H9 (cell line): ENCODE measurements around the gene UNC5B. TPM values are rescaled to one million over a fixed set of nuclear protein-coding genes. Genes with fewer than 3 reads are reported as not detected.

Experiments used
- DNase-seq: peaks from one replicate; pipeline ENCODE4 v3.0.0-alpha.2; 2017
- H2AFZ ChIP-seq: one replicate; pipeline ENCODE4 v1.6.1; 2013; ENCODE audit warnings: mild to moderate bottlenecking, low read length, control low read depth, moderate library complexity
- H2AK5ac ChIP-seq: 2 replicates; pipeline ENCODE4 v1.6.1; 2013; ENCODE audit warnings: low read length, control low read depth, mixed read lengths; ENCODE audit not compliant: insufficient read length
- H2BK120ac ChIP-seq: one replicate; pipeline ENCODE4 v1.6.1; 2013; ENCODE audit warnings: low read depth, mild to moderate bottlenecking, low read length, control low read depth, inconsistent platforms; ENCODE audit not compliant: poor library complexity, severe bottlenecking
- H2BK12ac ChIP-seq: 2 replicates; pipeline ENCODE4 v1.6.1; 2013; ENCODE audit warnings: low read length, control low read depth, mixed read lengths, low read depth; ENCODE audit not compliant: insufficient read length
- H2BK15ac ChIP-seq: 2 replicates; pipeline ENCODE4 v1.6.1; 2013; ENCODE audit warnings: low read depth, low read length, control low read depth
- H2BK20ac ChIP-seq: one replicate; pipeline ENCODE4 v1.6.1; 2013; ENCODE audit warnings: low read depth, mild to moderate bottlenecking, low read length, control low read depth, inconsistent platforms; ENCODE audit not compliant: poor library complexity, severe bottlenecking
- H2BK5ac ChIP-seq: 2 replicates; pipeline ENCODE4 v1.6.1; 2013; ENCODE audit warnings: low read length, control low read depth, mixed read lengths; ENCODE audit not compliant: insufficient read length
- H3K14ac ChIP-seq: 2 replicates; pipeline ENCODE4 v1.6.1; 2013; ENCODE audit warnings: low read length, control low read depth; ENCODE audit not compliant: insufficient read depth
- H3K18ac ChIP-seq: 2 replicates; pipeline ENCODE4 v1.6.1; 2013; ENCODE audit warnings: low read depth, mild to moderate bottlenecking, mixed read lengths, low read length, control low read depth; ENCODE audit not compliant: insufficient read length
- H3K23ac ChIP-seq: 2 replicates; pipeline ENCODE4 v1.6.1; 2013; ENCODE audit warnings: low read length, control low read depth, mixed read lengths, low read depth; ENCODE audit not compliant: insufficient read length
- H3K23me2 ChIP-seq: 2 replicates; pipeline ENCODE4 v1.6.1; 2013; ENCODE audit warnings: low read depth, mild to moderate bottlenecking, mixed read lengths, low read length, control low read depth; ENCODE audit not compliant: insufficient read length, poor library complexity, severe bottlenecking
- H3K27ac ChIP-seq: 2 replicates; pipeline ENCODE4 v1.5.1; 2013; ENCODE audit warnings: low read length, control low read depth, mixed read lengths, low read depth; ENCODE audit not compliant: insufficient read length
- H3K27me3 ChIP-seq: 2 replicates; pipeline ENCODE4 v1.6.1; 2013; ENCODE audit warnings: low read length, control low read depth, inconsistent platforms; ENCODE audit not compliant: insufficient read depth
- H3K4ac ChIP-seq: 2 replicates; pipeline ENCODE4 v1.6.1; 2013; ENCODE audit warnings: low read depth, mild to moderate bottlenecking, control low read depth, inconsistent platforms, low read length, moderate library complexity
- H3K4me1 ChIP-seq: 2 replicates; pipeline ENCODE4 v1.6.1; 2013; ENCODE audit warnings: low read length, control low read depth, inconsistent platforms; ENCODE audit not compliant: insufficient read depth
- H3K4me2 ChIP-seq: 2 replicates; pipeline ENCODE4 v1.6.1; 2013; ENCODE audit warnings: low read length, control low read depth, mixed read lengths; ENCODE audit not compliant: insufficient read length, insufficient read depth
- H3K56ac ChIP-seq: 2 replicates; pipeline ENCODE4 v1.6.1; 2013; ENCODE audit warnings: low read depth, mild to moderate bottlenecking, mixed read lengths, low read length, control low read depth; ENCODE audit not compliant: insufficient read length
- H3K79me1 ChIP-seq: 2 replicates; pipeline ENCODE4 v1.6.1; 2013; ENCODE audit warnings: low read depth, mild to moderate bottlenecking, moderate library complexity, low read length, control low read depth, inconsistent platforms; ENCODE audit not compliant: insufficient read depth, poor library complexity, severe bottlenecking
- H3K79me2 ChIP-seq: 2 replicates; pipeline ENCODE4 v1.6.1; 2013; ENCODE audit warnings: low read length, control low read depth, inconsistent platforms; ENCODE audit not compliant: insufficient read depth
- H3K9ac ChIP-seq: 2 replicates; pipeline ENCODE4 v1.6.1; 2013; ENCODE audit warnings: low read length, control low read depth, mixed read lengths; ENCODE audit not compliant: insufficient read length; ENCODE audit errors: extremely low read depth
- H3K9me3 ChIP-seq: one replicate; pipeline ENCODE4 v1.6.1; 2013; ENCODE audit warnings: low read depth, low read length, inconsistent platforms; ENCODE audit not compliant: control insufficient read depth
- H3T11ph ChIP-seq: one replicate; pipeline ENCODE4 v1.6.1; 2013; ENCODE audit warnings: mild to moderate bottlenecking, low read length, control low read depth, inconsistent platforms
- H4K20me1 ChIP-seq: one replicate; pipeline ENCODE4 v1.6.1; 2013; ENCODE audit not compliant: control insufficient read depth, insufficient read length, insufficient read depth
- H4K5ac ChIP-seq: 2 replicates; pipeline ENCODE4 v1.6.1; 2013; ENCODE audit warnings: low read depth, mild to moderate bottlenecking, mixed read lengths, low read length, control low read depth; ENCODE audit not compliant: insufficient read length
- H4K8ac ChIP-seq: replicated peaks from 2 replicates; pipeline ENCODE4 v1.6.1; 2013; ENCODE audit warnings: low read length, control low read depth, mixed read lengths, low read depth; ENCODE audit not compliant: insufficient read length
- H4K91ac ChIP-seq: 2 replicates; pipeline ENCODE4 v1.6.1; 2013; ENCODE audit warnings: low read depth, mild to moderate bottlenecking, moderate library complexity, mixed read lengths, low read length, control low read depth; ENCODE audit not compliant: insufficient read length
- H3K27ac Mint-ChIP-seq, 3 experiments: 2 replicates in 2 of 3; 3 replicates in 1 of 3; pipeline ENCODE4 v1.8.0; 2020 to 2021; ENCODE audit warnings: mixed read lengths in 3 of 3, mild to moderate bottlenecking in 1 of 3, moderate library complexity in 1 of 3
- H3K27me3 Mint-ChIP-seq: 2 replicates; pipeline ENCODE4 v1.8.0; 2021; ENCODE audit warnings: low read depth, mild to moderate bottlenecking, moderate library complexity, mixed read lengths
- H3K36me3 Mint-ChIP-seq, 3 experiments: 2 replicates in 2 of 3; 3 replicates in 1 of 3; pipeline ENCODE4 v1.8.0; 2020 to 2021; ENCODE audit warnings: low read depth in 3 of 3, mixed read lengths in 3 of 3; ENCODE audit not compliant: insufficient read depth in 1 of 3
- H3K4me1 Mint-ChIP-seq, 2 experiments: 2 replicates each; pipeline ENCODE4 v1.8.0; 2020; ENCODE audit warnings: mixed read lengths in 2 of 2
- H3K4me3 Mint-ChIP-seq, 2 experiments: 2 replicates in 1 of 2; 3 replicates in 1 of 2; pipeline ENCODE4 v1.8.0; 2020 to 2021; ENCODE audit warnings: mild to moderate bottlenecking in 2 of 2, mixed read lengths in 2 of 2, moderate library complexity in 1 of 2
- H3K9me3 Mint-ChIP-seq, 2 experiments: 2 replicates in 1 of 2; 3 replicates in 1 of 2; pipeline ENCODE4 v1.8.0; 2020; ENCODE audit warnings: mild to moderate bottlenecking in 2 of 2, mixed read lengths in 2 of 2, moderate library complexity in 1 of 2
- CTCF ChIP-seq: fragments of 200-600 bp; sonication (generic); conservative IDR thresholded peaks from 3 replicates; pipeline ENCODE4 v1.8.0; 2021; ENCODE audit warnings: antibody characterized with exemption, mild to moderate bottlenecking
- WGBS: extraction: QIAGEN DNeasy Blood & Tissue Kit; methylation state at CpG from one replicate; pipeline ENCODE4 v1.1.7; 2013; ENCODE audit warnings: missing lambda C conversion rate, low lambda C conversion rate, mixed read lengths; ENCODE audit not compliant: insufficient read length; ENCODE audit errors: extremely low coverage; 5-methylcytosine and 5-hydroxymethylcytosine counted together
- total RNA-seq: library from RNA; stranded (reverse); gene quantifications from 2 replicates; pipeline ENCODE4 v1.2.1, GENCODE V29; 2021

The UNC5B gene
- total RNA-seq, 1 experiment from 2014 or later = 28.4 TPM

GRCh38 chr10:71241830-71242621 lies 29.7 kb downstream of the UNC5B start:
- no peak for DNase-seq
- Histone ChIP-seq H3T11ph (no peak overlapping the region), H3K14ac (no peak overlapping the region), H3K27me3 (no peaks in the 10 kb centered on the region), H3K27ac (no peak overlapping the region), H3K56ac (no peak overlapping the region), H3K23ac (no peak overlapping the region), H3K79me2 (no peaks in the 10 kb centered on the region), H3K23me2 (no peaks in the 10 kb centered on the region), H4K91ac (no peak overlapping the region), H2AFZ (no peak overlapping the region), H4K20me1 (no peaks in the 10 kb centered on the region), H4K5ac (no peak overlapping the region), H4K8ac (no peak overlapping the region), H2BK5ac (no peak overlapping the region), H2BK15ac (no peak overlapping the region), H3K79me1 (no peaks in the 10 kb centered on the region), H2BK20ac (no peak overlapping the region), H3K4me2 (no peak overlapping the region), H2BK12ac (no peak overlapping the region), H3K18ac (no peak overlapping the region), H3K4me1 (no peaks in the 10 kb centered on the region), H2AK5ac (no peak overlapping the region), H3K9ac (no peak overlapping the region), H3K4ac (no peak overlapping the region), H2BK120ac (no peak overlapping the region), H3K9me3 (no peaks in the 10 kb centered on the region)
- Mint-ChIP-seq H3K4me1 (peaks cover 28 to 46% of the 10 kb centered on the region in 2 experiments), H3K4me3 (no peak overlapping the region), H3K27me3 (peaks cover 2% of the 10 kb centered on the region; the same call in 1 of the 2 replicates), H3K36me3 (no peaks in the 10 kb centered on the region), H3K27ac (peak overlapping the region in 1 of 3 experiments; percentile 78; a peak in 2 of 7 replicates), H3K9me3 (no peaks in the 10 kb centered on the region)
- no peak for TF ChIP-seq CTCF
- no CpG with 5 or more reads among the region's 12 CpGs for WGBS
